PC-9 (cell line): ENCODE measurements around the gene CLCA1. TPM values are rescaled to one million over a fixed set of nuclear protein-coding genes. Genes with fewer than 3 reads are reported as not detected.

ENCODE experiments used
- BruUV-seq: library from RNA; stranded (reverse); fragments of 400-500 nt; replicated peaks from 2 replicates; lab custom pipeline; 2021; lab: Mats Ljungman, UMichigan
- CTCF ChIA-PET: fragments of 300-600 bp; sonication (Branson Sonifier 250); formaldehyde crosslinking; loops from one replicate; lab custom pipeline; 2022; ENCODE audit warnings: antibody characterized with exemption; lab: Charles Lee
- POLR2A ChIA-PET: fragments of 300-600 bp; sonication (Branson Sonifier 250); formaldehyde crosslinking; loops from one replicate; lab custom pipeline; 2022; ENCODE audit warnings: antibody characterized with exemption; ENCODE audit not compliant: unreplicated experiment; lab: Charles Lee
- DNase-seq, 2 experiments: peaks; one replicate each; pipeline versions ENCODE4 v3.0.0 to v3.0.0-alpha.2; 2015 to 2022; ENCODE audit warnings: mixed read lengths in 1 of 2
- H2AFZ ChIP-seq: fragments of 200-600 bp; sonication (generic); 2 replicates; pipeline ENCODE4 v1.8.1; 2017; ENCODE audit warnings: antibody characterized with exemption
- H3F3A ChIP-seq: fragments of 200-600 bp; sonication (generic); 2 replicates; pipeline ENCODE4 v1.8.1; 2017; ENCODE audit warnings: antibody characterized with exemption, mild to moderate bottlenecking, low read depth; ENCODE audit not compliant: insufficient read depth
- H3K27ac ChIP-seq: fragments of 200-600 bp; sonication (generic); 2 replicates; pipeline ENCODE4 v1.6.1; 2016; ENCODE audit warnings: mixed run types
- H3K27me3 ChIP-seq: fragments of 200-600 bp; sonication (generic); 2 replicates; pipeline ENCODE4 v1.6.1; 2016; ENCODE audit warnings: low read depth, mixed run types; ENCODE audit not compliant: insufficient read depth
- H3K36me3 ChIP-seq: fragments of 200-600 bp; sonication (generic); 2 replicates; pipeline ENCODE4 v1.6.1; 2016; ENCODE audit warnings: low read depth, mixed run types
- H3K4me1 ChIP-seq: fragments of 200-600 bp; sonication (generic); replicated peaks from 2 replicates; pipeline ENCODE4 v1.6.1; 2016; ENCODE audit warnings: mixed run types; ENCODE audit not compliant: insufficient read depth
- H3K4me2 ChIP-seq: fragments of 200-600 bp; sonication (generic); 2 replicates; pipeline ENCODE4 v1.6.1; 2017; ENCODE audit warnings: mixed run types
- H3K4me3 ChIP-seq: fragments of 200-600 bp; sonication (generic); 2 replicates; pipeline ENCODE4 v1.6.1; 2016; ENCODE audit warnings: mixed run types
- H3K79me2 ChIP-seq: fragments of 200-600 bp; sonication (generic); 2 replicates; pipeline ENCODE4 v1.6.1; 2017; ENCODE audit warnings: low read depth, mixed run types
- H3K9me2 ChIP-seq: fragments of 200-600 bp; sonication (generic); 2 replicates; pipeline ENCODE4 v1.8.1; 2017; ENCODE audit warnings: mild to moderate bottlenecking; ENCODE audit not compliant: insufficient read depth
- H3K9me3 ChIP-seq: fragments of 200-600 bp; sonication (generic); 2 replicates; pipeline ENCODE4 v1.8.1; 2016; ENCODE audit warnings: low read depth; ENCODE audit not compliant: insufficient read depth
- H4K20me1 ChIP-seq: fragments of 200-600 bp; sonication (generic); 2 replicates; pipeline ENCODE4 v1.8.1; 2017; ENCODE audit not compliant: insufficient read depth
- EZH2 ChIP-seq: fragments of 200-600 bp; sonication (generic); IDR thresholded peaks from 2 replicates; pipeline ENCODE4 v1.8.0; 2017; ENCODE audit warnings: antibody characterized with exemption, low read depth
- intact Hi-C: fragments of 100-400 bp; cut with micrococcal nuclease; formaldehyde crosslinking; loops from one replicate; pipeline ENCODE4 v1.10.0; 2022; ENCODE audit not compliant: unreplicated experiment
- total RNA-seq: library from RNA; stranded (reverse); gene quantifications from 2 replicates; pipeline ENCODE4 v1.2.3, GENCODE V29; 2021
- TF ChIP-seq, protein P1 (sequence below): fragments of 200-600 bp; sonication (generic); conservative IDR thresholded peaks from 2 replicates; pipeline ENCODE4 v1.6.1; 2017; ENCODE audit warnings: mixed run types, antibody characterized with exemption, mild to moderate bottlenecking, moderate library complexity

The CLCA1 gene
- total RNA-seq, 1 experiment from 2014 or later = not detected

DNA sequence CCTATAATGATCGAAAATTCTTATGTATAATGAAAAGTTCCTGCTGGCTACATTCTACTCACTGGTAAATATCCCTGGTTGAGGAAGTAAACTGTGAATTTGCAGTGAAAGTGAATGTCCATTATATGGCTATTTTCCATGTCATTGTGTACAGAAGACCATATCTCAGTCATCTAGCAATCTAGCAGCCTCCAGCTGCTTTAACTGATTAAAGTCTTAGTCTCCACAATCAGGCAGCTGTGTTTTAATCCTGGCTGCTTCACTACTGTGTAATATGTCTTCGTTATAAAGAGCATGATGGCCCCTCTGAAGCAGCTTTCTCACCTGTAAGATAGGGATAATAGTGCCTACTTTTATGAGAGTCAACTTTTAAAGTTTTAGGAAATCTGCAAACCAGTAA lies 33.4 kb upstream of the CLCA1 start:
- intact Hi-C loops = no loop called here
- Histone ChIP-seq H3K4me3 (no peak overlapping the region), H3K36me3 (no peaks in the 10 kb centered on the region), H3K4me2 (no peak overlapping the region), H2AFZ (no peak overlapping the region), H3K27me3 (no peaks in the 10 kb centered on the region), H3K9me3 (peaks cover 10% of the 10 kb centered on the region; the same call in 1 of the 2 replicates), H3F3A (peaks cover 18% of the 10 kb centered on the region), H3K27ac (no peak overlapping the region), H3K9me2 (no peaks in the 10 kb centered on the region), H3K79me2 (no peaks in the 10 kb centered on the region), H4K20me1 (no peaks in the 10 kb centered on the region), H3K4me1 (peaks cover 30% of the 10 kb centered on the region)
- ChIA-PET POLR2A (no interaction called here), CTCF (no interaction called here)
- DNase-seq = no peak
- TF ChIP-seq EZH2 = no peak
- TF ChIP-seq, protein P1, sequence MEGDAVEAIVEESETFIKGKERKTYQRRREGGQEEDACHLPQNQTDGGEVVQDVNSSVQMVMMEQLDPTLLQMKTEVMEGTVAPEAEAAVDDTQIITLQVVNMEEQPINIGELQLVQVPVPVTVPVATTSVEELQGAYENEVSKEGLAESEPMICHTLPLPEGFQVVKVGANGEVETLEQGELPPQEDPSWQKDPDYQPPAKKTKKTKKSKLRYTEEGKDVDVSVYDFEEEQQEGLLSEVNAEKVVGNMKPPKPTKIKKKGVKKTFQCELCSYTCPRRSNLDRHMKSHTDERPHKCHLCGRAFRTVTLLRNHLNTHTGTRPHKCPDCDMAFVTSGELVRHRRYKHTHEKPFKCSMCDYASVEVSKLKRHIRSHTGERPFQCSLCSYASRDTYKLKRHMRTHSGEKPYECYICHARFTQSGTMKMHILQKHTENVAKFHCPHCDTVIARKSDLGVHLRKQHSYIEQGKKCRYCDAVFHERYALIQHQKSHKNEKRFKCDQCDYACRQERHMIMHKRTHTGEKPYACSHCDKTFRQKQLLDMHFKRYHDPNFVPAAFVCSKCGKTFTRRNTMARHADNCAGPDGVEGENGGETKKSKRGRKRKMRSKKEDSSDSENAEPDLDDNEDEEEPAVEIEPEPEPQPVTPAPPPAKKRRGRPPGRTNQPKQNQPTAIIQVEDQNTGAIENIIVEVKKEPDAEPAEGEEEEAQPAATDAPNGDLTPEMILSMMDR = no peak
- BruUV-seq = no TSS peak

GRCh38 chr1:86436041-86436440 lies 32.7 kb upstream of the CLCA1 start:
- peaks cover 23% of the 10 kb centered on the region for H3K4me1 ChIP-seq
- no peak overlapping the region for H3K4me2 ChIP-seq
- H3K36me3 ChIP-seq = no peaks in the 10 kb centered on the region
- peaks cover 10% of the 10 kb centered on the region; the same call in 1 of the 2 replicates for H3K9me3 ChIP-seq
- no peaks in the 10 kb centered on the region for H3K9me2 ChIP-seq
- POLR2A ChIA-PET = no interaction called here
- no peaks in the 10 kb centered on the region for H3K27me3 ChIP-seq
- DNase-seq = no peak
- TF ChIP-seq, protein P1 = no peak
- no peak for TF ChIP-seq EZH2
- BruUV-seq = no TSS peak
- H2AFZ ChIP-seq = no peak overlapping the region
- CTCF ChIA-PET = no interaction called here
- peaks cover 10% of the 10 kb centered on the region for H3F3A ChIP-seq
- H3K4me3 ChIP-seq = no peak overlapping the region
- H3K27ac ChIP-seq = no peak overlapping the region
- H3K79me2 ChIP-seq = no peaks in the 10 kb centered on the region
- intact Hi-C loops = no loop called here
- no peaks in the 10 kb centered on the region for H4K20me1 ChIP-seq

DNA sequence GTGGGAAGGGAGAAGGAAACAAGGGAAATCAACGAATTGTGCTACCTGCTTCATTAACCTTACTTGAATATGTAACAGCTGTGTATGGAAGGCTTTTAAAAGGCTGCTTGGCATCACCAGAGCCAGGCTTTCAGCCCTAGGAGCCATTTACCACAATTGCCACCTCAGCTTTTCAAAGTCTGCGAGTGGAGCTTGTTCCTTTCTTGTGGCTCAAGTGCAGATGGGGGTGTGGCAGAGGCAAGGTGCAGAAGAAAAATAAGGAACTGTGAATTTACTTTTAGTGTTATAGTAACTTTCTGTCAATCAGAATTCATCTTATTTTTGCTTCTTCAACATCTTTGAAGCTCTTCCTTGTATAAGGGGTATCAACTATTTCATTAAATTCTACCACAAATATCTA lies 27.1 kb upstream of the CLCA1 start:
- no peak for DNase-seq
- Histone ChIP-seq H3K9me2 (no peaks in the 10 kb centered on the region), H3K36me3 (no peaks in the 10 kb centered on the region), H3K79me2 (no peaks in the 10 kb centered on the region), H3K27ac (no peak overlapping the region), H2AFZ (0 out of 2 replicates have a peak overlapping the region, but pooled peaks have one; percentile 4), H3K27me3 (no peaks in the 10 kb centered on the region), H4K20me1 (no peaks in the 10 kb centered on the region), H3K9me3 (no peaks in the 10 kb centered on the region), H3K4me3 (no peak overlapping the region), H3K4me2 (no peak overlapping the region), H3K4me1 (no peaks in the 10 kb centered on the region), H3F3A (no peaks in the 10 kb centered on the region)
- ChIA-PET CTCF (interaction anchor here (0.6 kb wide), 1 partner anchor 447 kb away, joined by 4 read pairs; no protein-coding TSS in a partner anchor), POLR2A (no interaction called here)
- BruUV-seq = no TSS peak
- intact Hi-C loops = no loop called here
- TF ChIP-seq, protein P1 = no peak
- TF ChIP-seq EZH2 = no peak
